AG10803 (cell line): ENCODE data around the gene CABP1.
A peak's percentile ranks its signal among the peaks of the same experiment; 100 is the strongest.

Experiments used
- DNase-seq: peaks from one replicate; pipeline ENCODE4 v3.0.0; 2010; ENCODE audit warnings: low read depth
- H3K4me3 ChIP-seq: 2 replicates; pipeline ENCODE4 v1.5.1; 2011; ENCODE audit warnings: mild to moderate bottlenecking, low read length, control low read depth
- CTCF ChIP-seq: conservative IDR thresholded peaks from 2 replicates; pipeline ENCODE4 v1.5.1; 2011; ENCODE audit warnings: mild to moderate bottlenecking, low read length, control low read depth, inconsistent platforms

The CABP1 gene

GRCh38 chr12:120686151-120686689 lies 45.8 kb downstream of the CABP1 start:
- peak; percentile 95 for DNase-seq
- TF ChIP-seq CTCF, result no peak
- peak overlapping the region; percentile 74 for H3K4me3 ChIP-seq

GRCh38 chr12:120686690-120687577 lies 46.5 kb downstream of the CABP1 start, which contains the start of gene MLEC:
Gene MLEC (plus strand): TSS chr12:120687149. CDS start chr12:120687297, 148 bp downstream.
- TF ChIP-seq CTCF, result no peak
- DNase-seq, result peak; percentile 96
- peak within 1 kb of the TSS; percentile 74 for H3K4me3 ChIP-seq

- TF ChIP-seq CTCF, result no peak
- DNase-seq, result peak; percentile 25
- peak overlapping the region; percentile 74 for H3K4me3 ChIP-seq
Observed at GRCh38 chr12:120687578-120688289, 47.3 kb downstream of the CABP1 start.

- DNase-seq, result peak; percentile 29
- H3K4me3 ChIP-seq, result peak overlapping the region; percentile 74
- no peak for TF ChIP-seq CTCF
Observed at GRCh38 chr12:120688527-120689071, 48.2 kb downstream of the CABP1 start.

- no peak for TF ChIP-seq CTCF
- no peak for DNase-seq
- H3K4me3 ChIP-seq, result peak overlapping the region; percentile 74
Observed at GRCh38 chr12:120689397-120690082, 49.1 kb downstream of the CABP1 start.

DNA sequence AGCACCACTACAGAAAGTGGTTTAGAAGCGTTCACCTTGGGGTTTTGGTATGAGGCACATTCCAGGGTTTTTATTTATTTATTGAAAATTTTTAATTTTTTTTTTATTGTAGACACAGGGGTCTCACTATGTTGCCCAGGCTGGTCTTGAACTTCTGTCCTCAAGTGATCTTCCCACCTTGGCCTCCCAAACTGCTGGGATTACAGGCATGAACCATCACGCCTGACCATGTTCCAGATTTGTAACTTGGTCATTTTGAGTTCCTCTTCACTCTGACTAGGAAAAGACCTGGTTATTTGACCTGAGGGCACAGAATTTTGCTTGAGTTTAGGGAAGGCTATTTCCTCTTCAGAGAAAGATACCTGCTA lies 49.6 kb downstream of the CABP1 start:
- DNase-seq, result no peak
- TF ChIP-seq CTCF, result no peak
- H3K4me3 ChIP-seq, result no peak overlapping the region
